PC-3 (cell line): Measurements from ENCODE around the gene TAS2R4. TPM values are rescaled to one million over a fixed set of nuclear protein-coding genes. Genes with fewer than 3 reads are reported as not detected.

ENCODE experiments used
- ATAC-seq: fragments of 200-7000 bp; cut with Tn5 transposase; 2 replicates; pipeline ENCODE4 v1.9.1; 2020; ENCODE audit warnings: mild to moderate bottlenecking, moderate library complexity
- BruUV-seq: library from RNA; stranded (reverse); fragments of 400-500 nt; replicated peaks from 2 replicates; lab custom pipeline; 2021; lab: Mats Ljungman, UMichigan
- CTCF ChIA-PET: fragments of 300-600 bp; sonication (Branson Sonifier 250); formaldehyde crosslinking; loops from one replicate; lab custom pipeline; 2022; ENCODE audit warnings: antibody characterized with exemption; lab: Charles Lee
- POLR2A ChIA-PET: fragments of 300-600 bp; sonication (Branson Sonifier 250); formaldehyde crosslinking; loops from one replicate; lab custom pipeline; 2022; ENCODE audit warnings: antibody characterized with exemption; ENCODE audit not compliant: unreplicated experiment; lab: Charles Lee
- DNase-seq: peaks from one replicate; pipeline ENCODE4 v3.0.0-alpha.2; 2015
- H2AFZ ChIP-seq: fragments of 300-600 bp; sonication (generic); 2 replicates; pipeline ENCODE4 v1.6.0; 2016; ENCODE audit warnings: antibody characterized with exemption, low read length
- H3F3A ChIP-seq: fragments of 300-600 bp; sonication (generic); one replicate; pipeline ENCODE4 v1.6.0; 2017; ENCODE audit warnings: antibody characterized with exemption, low read length, control low read depth, mild to moderate bottlenecking; ENCODE audit not compliant: unreplicated experiment
- H3K27ac ChIP-seq: fragments of 300-600 bp; sonication (generic); 2 replicates; pipeline ENCODE4 v1.5.1; 2016; ENCODE audit warnings: mild to moderate bottlenecking, low read length
- H3K27me3 ChIP-seq: fragments of 300-600 bp; sonication (generic); 2 replicates; pipeline ENCODE4 v1.6.1; 2016; ENCODE audit warnings: low read length, mixed read lengths
- H3K36me3 ChIP-seq: fragments of 300-600 bp; sonication (generic); 2 replicates; pipeline ENCODE4 v1.6.1; 2016; ENCODE audit warnings: low read depth, mixed run types, low read length, mixed read lengths
- H3K4me1 ChIP-seq: fragments of 300-600 bp; sonication (generic); 2 replicates; pipeline ENCODE4 v1.5.1; 2016; ENCODE audit warnings: low read length; ENCODE audit not compliant: insufficient read depth
- H3K4me2 ChIP-seq: fragments of 300-600 bp; sonication (generic); 2 replicates; pipeline ENCODE4 v1.6.0; 2016; ENCODE audit warnings: low read length
- H3K4me3 ChIP-seq: fragments of 300-600 bp; sonication (generic); 2 replicates; pipeline ENCODE4 v1.5.1; 2016; ENCODE audit warnings: mild to moderate bottlenecking, low read length, mixed read lengths
- H3K79me2 ChIP-seq: fragments of 300-600 bp; sonication (generic); 2 replicates; pipeline ENCODE4 v1.6.1; 2017; ENCODE audit warnings: low read length, mixed read lengths
- H3K9ac ChIP-seq: fragments of 300-600 bp; sonication (generic); 2 replicates; pipeline ENCODE4 v1.6.0; 2016; ENCODE audit warnings: mild to moderate bottlenecking, low read length
- H3K9me2 ChIP-seq: fragments of 300-600 bp; sonication (generic); replicated peaks from 2 replicates; pipeline ENCODE4 v1.6.1; 2016; ENCODE audit warnings: mixed run types, low read length, mixed read lengths
- H3K9me3 ChIP-seq: fragments of 300-600 bp; sonication (generic); 2 replicates; pipeline ENCODE4 v1.6.1; 2016; ENCODE audit warnings: low read length, mixed read lengths
- H4K20me1 ChIP-seq: fragments of 300-600 bp; sonication (generic); 2 replicates; pipeline ENCODE4 v1.6.1; 2016; ENCODE audit warnings: low read length, mixed read lengths
- CTCF ChIP-seq: fragments of 300-600 bp; sonication (generic); conservative IDR thresholded peaks from 2 replicates; pipeline ENCODE4 v1.5.1; 2017; ENCODE audit warnings: antibody characterized with exemption, low read depth, mild to moderate bottlenecking, low read length
- EZH2 ChIP-seq: fragments of 300-600 bp; sonication (generic); IDR thresholded peaks from one replicate; pipeline ENCODE4 v1.6.1; 2017; ENCODE audit warnings: antibody characterized with exemption, mild to moderate bottlenecking, low read length; ENCODE audit not compliant: unreplicated experiment
- EZH2phosphoT487 ChIP-seq: fragments of 300-600 bp; sonication (generic); IDR thresholded peaks from 2 replicates; pipeline ENCODE4 v1.6.1; 2018; ENCODE audit warnings: mild to moderate bottlenecking, antibody characterized with exemption, low read length, borderline replicate concordance
- intact Hi-C: fragments of 100-400 bp; cut with micrococcal nuclease; formaldehyde crosslinking; loops from 2 replicates; pipeline ENCODE4 v1.9.0; 2023
- total RNA-seq: library from RNA; depleted of rRNA; stranded (reverse); fragments of >200 nt; gene quantifications from 2 replicates; pipeline ENCODE4 v1.2.3, GENCODE V29; 2014

Gene TAS2R4
- total RNA-seq, 1 experiment from 2014 or later = not detected

- Histone ChIP-seq H3K4me3 (peak overlapping the region; percentile 94), H3K27me3 (no peaks in the 10 kb centered on the region), H3K9ac (peak overlapping the region; percentile 95), H4K20me1 (no peaks in the 10 kb centered on the region), H3K36me3 (peaks cover 41% of the 10 kb centered on the region), H3K4me1 (peaks cover 20% of the 10 kb centered on the region), H3K27ac (no peak overlapping the region), H3K79me2 (peaks cover 49% of the 10 kb centered on the region), H3K9me3 (no peaks in the 10 kb centered on the region), H3F3A (no peaks in the 10 kb centered on the region), H3K4me2 (peak overlapping the region; percentile 88), H3K9me2 (no peaks in the 10 kb centered on the region), H2AFZ (no peak overlapping the region)
- no peak for TF ChIP-seq CTCF
- no peak for TF ChIP-seq EZH2
- TF ChIP-seq EZH2phosphoT487 = no peak
- ChIA-PET CTCF (interaction anchor here (0.7 kb wide), 1 partner anchor 764 kb away, joined by 3 read pairs; no protein-coding TSS in a partner anchor), POLR2A (interaction anchor here (0.6 kb wide), 1 partner anchor 757 kb away, joined by 4 read pairs; no protein-coding TSS in a partner anchor)
- intact Hi-C loops = loop anchor here (5.0 kb wide), 1 partner anchor 182 kb away; no protein-coding TSS in a partner anchor
- BruUV-seq = no TSS peak
- DNase-seq (no peak), ATAC-seq (no peak)
These were observed 37.2 kb upstream of the TAS2R4 start for GRCh38 chr7:141739250-141739649.

- ATAC-seq (no peak), DNase-seq (no peak)
- ChIA-PET CTCF (no interaction called here), POLR2A (no interaction called here)
- H3F3A ChIP-seq = no peaks in the 10 kb centered on the region
- H3K9ac ChIP-seq = no peak overlapping the region
- H2AFZ ChIP-seq = no peak overlapping the region
- peaks cover 49% of the 10 kb centered on the region for H3K79me2 ChIP-seq
- no peaks in the 10 kb centered on the region for H4K20me1 ChIP-seq
- H3K27me3 ChIP-seq = no peaks in the 10 kb centered on the region
- no peaks in the 10 kb centered on the region for H3K9me2 ChIP-seq
- H3K36me3 ChIP-seq = peaks cover 67% of the 10 kb centered on the region
- no peak overlapping the region for H3K27ac ChIP-seq
- H3K4me2 ChIP-seq = no peak overlapping the region
- BruUV-seq = no TSS peak
- H3K4me3 ChIP-seq = no peak overlapping the region
- intact Hi-C loops = no loop called here
- H3K9me3 ChIP-seq = no peaks in the 10 kb centered on the region
- peaks cover 14% of the 10 kb centered on the region for H3K4me1 ChIP-seq
- TF ChIP-seq EZH2phosphoT487 = no peak
- TF ChIP-seq CTCF = no peak
These were observed 34.2 kb upstream of the TAS2R4 start for GRCh38 chr7:141742229-141742628.

- Histone ChIP-seq H3K9me3 (no peaks in the 10 kb centered on the region), H3K9me2 (no peaks in the 10 kb centered on the region), H3K4me1 (peaks cover 11% of the 10 kb centered on the region), H3F3A (no peaks in the 10 kb centered on the region), H3K27me3 (no peaks in the 10 kb centered on the region), H3K36me3 (peaks cover 84% of the 10 kb centered on the region), H2AFZ (no peak overlapping the region), H3K4me3 (no peak overlapping the region), H3K9ac (no peak overlapping the region), H3K27ac (no peak overlapping the region), H3K79me2 (peaks cover 39% of the 10 kb centered on the region), H3K4me2 (no peak overlapping the region), H4K20me1 (no peaks in the 10 kb centered on the region)
- TF ChIP-seq EZH2 (no peak), CTCF (no peak), EZH2phosphoT487 (no peak)
- POLR2A ChIA-PET = no interaction called here
- intact Hi-C loops = no loop called here
- BruUV-seq = no TSS peak
- DNase-seq (peak; percentile 9), ATAC-seq (no peak; the same call in 1 of the 2 replicates)
- CTCF ChIA-PET = no interaction called here
These were observed 32.3 kb upstream of the TAS2R4 start for GRCh38 chr7:141744131-141744530.
